Measurements from ENCODE around the gene KCNN1. TPM values are rescaled to one million over a fixed set of nuclear protein-coding genes. Genes with fewer than 3 reads are reported as not detected.

Gene KCNN1
- total and polyA plus RNA-seq, 2 of the 13 experiments (the other 11 are each of a cell fraction or from before 2014, with no cell fraction given) = 0.04 TPM; not detected in 1

- TF ChIP-seq ZSCAN25 (CRISPR knock-in tag; IDR thresholded peaks at IDR 0.05) (no peak), MXD4 (CRISPR knock-in tag; IDR thresholded peaks at IDR 0.05) (peak; percentile 92), ZNF251 (CRISPR knock-in tag; IDR thresholded peaks at IDR 0.05) (no peak), ZNF121 (CRISPR knock-in tag; IDR thresholded peaks at IDR 0.05) (peak; percentile 87), HMGXB3 (CRISPR knock-in tag; IDR thresholded peaks at IDR 0.05; ENCODE audit: borderline replicate concordance) (peak; percentile 68; the same call in 1 of the 2 replicates), HOXA7 (CRISPR knock-in tag; IDR thresholded peaks at IDR 0.05) (no peak), ZNF556 (CRISPR knock-in tag; IDR thresholded peaks at IDR 0.05; ENCODE audit: borderline replicate concordance) (peak; percentile 72), NFKBIZ (CRISPR knock-in tag; IDR thresholded peaks at IDR 0.05) (no peak), ZGPAT (CRISPR knock-in tag; IDR thresholded peaks at IDR 0.05) (peak; percentile 95), GTF2F1 (IDR thresholded peaks at IDR 0.05; ENCODE audit: low read length) (no peak), HNRNPH1 (optimal IDR thresholded peaks at IDR 0.05; ENCODE audit: low read depth, low read length) (no peak), ZZZ3 (CRISPR knock-in tag; IDR thresholded peaks at IDR 0.05; ENCODE audit: borderline replicate concordance) (peak; percentile 52; the same call in 1 of the 2 replicates)
- TF ChIP-seq, protein P1, sequence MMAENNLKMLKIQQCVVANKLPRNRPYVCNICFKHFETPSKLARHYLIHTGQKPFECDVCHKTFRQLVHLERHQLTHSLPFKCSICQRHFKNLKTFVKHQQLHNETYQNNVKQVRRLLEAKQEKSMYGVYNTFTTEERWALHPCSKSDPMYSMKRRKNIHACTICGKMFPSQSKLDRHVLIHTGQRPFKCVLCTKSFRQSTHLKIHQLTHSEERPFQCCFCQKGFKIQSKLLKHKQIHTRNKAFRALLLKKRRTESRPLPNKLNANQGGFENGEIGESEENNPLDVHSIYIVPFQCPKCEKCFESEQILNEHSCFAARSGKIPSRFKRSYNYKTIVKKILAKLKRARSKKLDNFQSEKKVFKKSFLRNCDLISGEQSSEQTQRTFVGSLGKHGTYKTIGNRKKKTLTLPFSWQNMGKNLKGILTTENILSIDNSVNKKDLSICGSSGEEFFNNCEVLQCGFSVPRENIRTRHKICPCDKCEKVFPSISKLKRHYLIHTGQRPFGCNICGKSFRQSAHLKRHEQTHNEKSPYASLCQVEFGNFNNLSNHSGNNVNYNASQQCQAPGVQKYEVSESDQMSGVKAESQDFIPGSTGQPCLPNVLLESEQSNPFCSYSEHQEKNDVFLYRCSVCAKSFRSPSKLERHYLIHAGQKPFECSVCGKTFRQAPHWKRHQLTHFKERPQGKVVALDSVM (CRISPR knock-in tag; IDR thresholded peaks at IDR 0.05) = no peak
- TF ChIP-seq, protein P2, sequence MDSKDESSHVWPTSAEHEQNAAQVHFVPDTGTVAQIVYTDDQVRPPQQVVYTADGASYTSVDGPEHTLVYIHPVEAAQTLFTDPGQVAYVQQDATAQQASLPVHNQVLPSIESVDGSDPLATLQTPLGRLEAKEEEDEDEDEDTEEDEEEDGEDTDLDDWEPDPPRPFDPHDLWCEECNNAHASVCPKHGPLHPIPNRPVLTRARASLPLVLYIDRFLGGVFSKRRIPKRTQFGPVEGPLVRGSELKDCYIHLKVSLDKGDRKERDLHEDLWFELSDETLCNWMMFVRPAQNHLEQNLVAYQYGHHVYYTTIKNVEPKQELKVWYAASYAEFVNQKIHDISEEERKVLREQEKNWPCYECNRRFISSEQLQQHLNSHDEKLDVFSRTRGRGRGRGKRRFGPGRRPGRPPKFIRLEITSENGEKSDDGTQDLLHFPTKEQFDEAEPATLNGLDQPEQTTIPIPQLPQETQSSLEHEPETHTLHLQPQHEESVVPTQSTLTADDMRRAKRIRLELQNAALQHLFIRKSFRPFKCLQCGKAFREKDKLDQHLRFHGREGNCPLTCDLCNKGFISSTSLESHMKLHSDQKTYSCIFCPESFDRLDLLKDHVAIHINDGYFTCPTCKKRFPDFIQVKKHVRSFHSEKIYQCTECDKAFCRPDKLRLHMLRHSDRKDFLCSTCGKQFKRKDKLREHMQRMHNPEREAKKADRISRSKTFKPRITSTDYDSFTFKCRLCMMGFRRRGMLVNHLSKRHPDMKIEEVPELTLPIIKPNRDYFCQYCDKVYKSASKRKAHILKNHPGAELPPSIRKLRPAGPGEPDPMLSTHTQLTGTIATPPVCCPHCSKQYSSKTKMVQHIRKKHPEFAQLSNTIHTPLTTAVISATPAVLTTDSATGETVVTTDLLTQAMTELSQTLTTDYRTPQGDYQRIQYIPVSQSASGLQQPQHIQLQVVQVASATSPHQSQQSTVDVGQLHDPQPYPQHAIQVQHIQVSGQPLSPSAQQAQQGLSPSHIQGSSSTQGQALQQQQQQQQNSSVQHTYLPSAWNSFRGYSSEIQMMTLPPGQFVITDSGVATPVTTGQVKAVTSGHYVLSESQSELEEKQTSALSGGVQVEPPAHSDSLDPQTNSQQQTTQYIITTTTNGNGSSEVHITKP (CRISPR knock-in tag; IDR thresholded peaks at IDR 0.05; ENCODE audit: low read depth) = no peak
- TF ChIP-seq, protein P3, sequence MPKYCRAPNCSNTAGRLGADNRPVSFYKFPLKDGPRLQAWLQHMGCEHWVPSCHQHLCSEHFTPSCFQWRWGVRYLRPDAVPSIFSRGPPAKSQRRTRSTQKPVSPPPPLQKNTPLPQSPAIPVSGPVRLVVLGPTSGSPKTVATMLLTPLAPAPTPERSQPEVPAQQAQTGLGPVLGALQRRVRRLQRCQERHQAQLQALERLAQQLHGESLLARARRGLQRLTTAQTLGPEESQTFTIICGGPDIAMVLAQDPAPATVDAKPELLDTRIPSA (CRISPR knock-in tag; IDR thresholded peaks at IDR 0.05; ENCODE audit: borderline replicate concordance) = no peak
Measured at GRCh38 chr19:17932485-17933338, 34.2 kb upstream of the KCNN1 start, which contains the start of gene CCDC124 (continued).
